Esophagus (tissue), 2 donors: ENCODE measurements around the gene RBM28. TPM values are rescaled to one million over a fixed set of nuclear protein-coding genes. Genes with fewer than 3 reads are reported as not detected.

Experiments used
- H3K27ac ChIP-seq, 2 donors: one replicate each; pipeline ENCODE4 v1.5.1; 2013; ENCODE audit warnings: low read depth in 2 of 2, mild to moderate bottlenecking in 2 of 2, inconsistent platforms in 1 of 2, low read length in 1 of 2, moderate library complexity in 1 of 2
- H3K27me3 ChIP-seq, 2 donors: one replicate each; pipeline ENCODE4 v1.6.1; 2013; ENCODE audit warnings: low read length in 2 of 2, control low read depth in 1 of 2, mild to moderate bottlenecking in 1 of 2; ENCODE audit not compliant: insufficient read depth in 2 of 2, control insufficient read depth in 1 of 2
- H3K36me3 ChIP-seq, 2 donors: one replicate each; pipeline ENCODE4 v1.6.1; 2013; ENCODE audit warnings: low read length in 1 of 2; ENCODE audit not compliant: control insufficient read depth in 2 of 2, insufficient read depth in 2 of 2
- H3K4me1 ChIP-seq, 2 donors: one replicate each; pipeline ENCODE4 v1.6.1; 2013; ENCODE audit warnings: low read length in 1 of 2; ENCODE audit not compliant: control insufficient read depth in 2 of 2, insufficient read depth in 2 of 2
- H3K4me3 ChIP-seq, 2 donors: one replicate each; pipeline ENCODE4 v1.5.1; 2013; ENCODE audit warnings: low read length in 2 of 2, mild to moderate bottlenecking in 2 of 2, low read depth in 1 of 2, moderate library complexity in 1 of 2
- H3K9me3 ChIP-seq, 2 donors: one replicate each; pipeline ENCODE4 v1.6.1; 2013; ENCODE audit warnings: mild to moderate bottlenecking in 2 of 2, low read depth in 1 of 2, low read length in 1 of 2, moderate library complexity in 1 of 2; ENCODE audit not compliant: control insufficient read depth in 2 of 2, insufficient read depth in 1 of 2
- WGBS, 2 donors: extraction: QIAGEN DNeasy Blood & Tissue Kit; methylation state at CpG; one replicate each; pipeline ENCODE4 v1.1.7; 2013; 5-methylcytosine and 5-hydroxymethylcytosine counted together
- polyA plus RNA-seq, 2 donors: library from polyadenylated mRNA; stranded (reverse); fragments of 200-250 nt; gene quantifications; one replicate each; pipeline ENCODE4 v1.2.3, GENCODE V29; 2013
- donor health status: healthy with polysubstance abuse.
- donor health status: Bipolar disorder and iron deficiency.

RBM28 gene
- polyA plus RNA-seq, 2 donors: 16.0 to 20.1 TPM

- whole genome bisulfite sequencing, 2 donors: 31 to 32% methylated on average over 9 of the region's 9 CpGs
Measured at GRCh38 chr7:128360359-128360678, 16.6 kb upstream of the RBM28 start.

GRCh38 chr7:128359939-128360338, 16.2 kb upstream of the RBM28 start:
- no peak overlapping the region for H3K4me3 ChIP-seq
- H3K4me1 ChIP-seq: peaks cover 0 to 10% of the 10 kb centered on the region in 2 donors
- 86 to 89% methylated on average over 4 of the region's 4 CpGs for WGBS, 2 donors
- peaks cover 0 to 2% of the 10 kb centered on the region in 2 donors for H3K9me3 ChIP-seq
- H3K27ac ChIP-seq: no peak overlapping the region
- peaks cover 0 to 3% of the 10 kb centered on the region in 2 donors for H3K27me3 ChIP-seq
- no peaks in the 10 kb centered on the region for H3K36me3 ChIP-seq

More at GRCh38 chr7:128360359-128360678, 16.6 kb upstream of the RBM28 start:
- Histone ChIP-seq H3K36me3 (no peaks in the 10 kb centered on the region), H3K4me1 (peaks cover 0 to 10% of the 10 kb centered on the region in 2 donors), H3K4me3 (no peak overlapping the region), H3K27ac (no peak overlapping the region), H3K9me3 (peaks cover 0 to 2% of the 10 kb centered on the region in 2 donors), H3K27me3 (peaks cover 0 to 3% of the 10 kb centered on the region in 2 donors)

GRCh38 chr7:128359336-128359735, 15.6 kb upstream of the RBM28 start:
- Histone ChIP-seq H3K27me3 (peaks cover 0 to 3% of the 10 kb centered on the region in 2 donors), H3K36me3 (no peaks in the 10 kb centered on the region), H3K4me1 (peaks cover 0 to 10% of the 10 kb centered on the region in 2 donors), H3K27ac (no peak overlapping the region), H3K9me3 (peaks cover 0 to 2% of the 10 kb centered on the region in 2 donors), H3K4me3 (no peak overlapping the region)
- 96 to 99% methylated on average over 10 to 12 of the region's 12 CpGs for WGBS, 2 donors

GRCh38 chr7:128358233-128358632, 14.5 kb upstream of the RBM28 start:
- no peak overlapping the region for H3K27ac ChIP-seq
- H3K4me1 ChIP-seq: peaks cover 0 to 10% of the 10 kb centered on the region in 2 donors
- H3K36me3 ChIP-seq: no peaks in the 10 kb centered on the region
- WGBS, 2 donors: 83 to 87% methylated on average over 1 of the region's 1 CpG
- H3K4me3 ChIP-seq: no peak overlapping the region
- peaks cover 0 to 2% of the 10 kb centered on the region in 2 donors for H3K9me3 ChIP-seq
- H3K27me3 ChIP-seq: peaks cover 0 to 3% of the 10 kb centered on the region in 2 donors

GRCh38 chr7:128357217-128357613, 13.5 kb upstream of the RBM28 start:
- H3K4me3 ChIP-seq: no peak overlapping the region
- peaks cover 0 to 3% of the 10 kb centered on the region in 2 donors for H3K27me3 ChIP-seq
- peaks cover 0 to 2% of the 10 kb centered on the region in 2 donors for H3K9me3 ChIP-seq
- WGBS, 2 donors: 73 to 80% methylated on average over 6 of the region's 6 CpGs
- no peak overlapping the region for H3K27ac ChIP-seq
- peaks cover 0 to 11% of the 10 kb centered on the region in 2 donors for H3K4me1 ChIP-seq
- H3K36me3 ChIP-seq: no peaks in the 10 kb centered on the region

- peaks cover 0 to 3% of the 10 kb centered on the region in 2 donors for H3K27me3 ChIP-seq
- H3K4me1 ChIP-seq: peaks cover 4 to 13% of the 10 kb centered on the region in 2 donors
- H3K4me3 ChIP-seq: no peak overlapping the region
- H3K36me3 ChIP-seq: no peaks in the 10 kb centered on the region
- H3K27ac ChIP-seq: no peak overlapping the region
- 93 to 100% methylated on average over 2 of the region's 2 CpGs for WGBS, 2 donors
- H3K9me3 ChIP-seq: peaks cover 0 to 2% of the 10 kb centered on the region in 2 donors
Measured at GRCh38 chr7:128356546-128357216, 13.0 kb upstream of the RBM28 start.

GRCh38 chr7:128353610-128354009, 9.9 kb upstream of the RBM28 start:
- no peaks in the 10 kb centered on the region for H3K36me3 ChIP-seq
- 93% methylated on average over 1 of the region's 1 CpG for WGBS, 2 donors
- H3K27ac ChIP-seq: no peak overlapping the region
- H3K27me3 ChIP-seq: no peaks in the 10 kb centered on the region
- no peak overlapping the region for H3K4me3 ChIP-seq
- peaks cover 0 to 4% of the 10 kb centered on the region in 2 donors for H3K9me3 ChIP-seq
- peaks cover 5 to 11% of the 10 kb centered on the region in 2 donors for H3K4me1 ChIP-seq

GRCh38 chr7:128353189-128353588, 9.5 kb upstream of the RBM28 start:
- H3K27me3 ChIP-seq: no peaks in the 10 kb centered on the region
- WGBS, 2 donors: 81 to 86% methylated on average over 3 of the region's 3 CpGs

GRCh38 chr7:128352636-128353035, 8.9 kb upstream of the RBM28 start:
- no peak overlapping the region for H3K4me3 ChIP-seq
- H3K36me3 ChIP-seq: no peaks in the 10 kb centered on the region
- H3K27ac ChIP-seq: no peak overlapping the region
- H3K27me3 ChIP-seq: no peaks in the 10 kb centered on the region
- 71 to 80% methylated on average over 8 of the region's 8 CpGs for WGBS, 2 donors
- peaks cover 0 to 4% of the 10 kb centered on the region in 2 donors for H3K9me3 ChIP-seq
- peaks cover 5 to 11% of the 10 kb centered on the region in 2 donors for H3K4me1 ChIP-seq

More at GRCh38 chr7:128353189-128353588, 9.5 kb upstream of the RBM28 start:
- peaks cover 0 to 4% of the 10 kb centered on the region in 2 donors for H3K9me3 ChIP-seq
- H3K36me3 ChIP-seq: no peaks in the 10 kb centered on the region
- H3K27ac ChIP-seq: no peak overlapping the region
- H3K4me3 ChIP-seq: no peak overlapping the region
- H3K4me1 ChIP-seq: peaks cover 5 to 11% of the 10 kb centered on the region in 2 donors

- Histone ChIP-seq H3K36me3 (no peaks in the 10 kb centered on the region), H3K4me1 (peaks cover 5 to 11% of the 10 kb centered on the region in 2 donors), H3K9me3 (peaks cover 0 to 4% of the 10 kb centered on the region in 2 donors), H3K4me3 (peak overlapping the region; percentile 24 to 28), H3K27me3 (no peaks in the 10 kb centered on the region), H3K27ac (no peak overlapping the region)
- 9 to 17% methylated on average over 33 to 34 of the region's 34 CpGs for WGBS, 2 donors
Measured at GRCh38 chr7:128352153-128352537, 8.4 kb upstream of the RBM28 start.
